Muscle of leg (tissue), 11 donors: ENCODE data around the gene RIF1. TPM values are rescaled to one million over a fixed set of nuclear protein-coding genes. Genes with fewer than 3 reads are reported as not detected.

Experiments used
- DNase-seq: peaks from one replicate; pipeline ENCODE4 v3.0.0; 2013
- H3K27ac ChIP-seq: one replicate; pipeline ENCODE4 v1.5.1; 2013; ENCODE audit warnings: mild to moderate bottlenecking, low read length, control low read depth
- H3K27me3 ChIP-seq: one replicate; pipeline ENCODE4 v1.6.1; 2013; ENCODE audit warnings: low read length; ENCODE audit not compliant: control insufficient read depth, insufficient read depth
- H3K36me3 ChIP-seq: one replicate; pipeline ENCODE4 v1.6.1; 2013; ENCODE audit warnings: low read length; ENCODE audit not compliant: control insufficient read depth, insufficient read depth
- H3K4me1 ChIP-seq: one replicate; pipeline ENCODE4 v1.6.1; 2013; ENCODE audit warnings: low read length; ENCODE audit not compliant: control insufficient read depth, insufficient read depth
- H3K4me3 ChIP-seq: one replicate; pipeline ENCODE4 v1.5.1; 2013; ENCODE audit warnings: low read length, control low read depth
- H3K9me3 ChIP-seq: replicated peaks from 2 replicates; pipeline ENCODE4 v1.6.1; 2013; ENCODE audit warnings: low read depth, low read length; ENCODE audit not compliant: control insufficient read depth
- WGBS: methylation state at CpG from one replicate; pipeline ENCODE4 v1.1.5; 2013; ENCODE audit warnings: missing lambda C conversion rate; ENCODE audit not compliant: insufficient coverage; 5-methylcytosine and 5-hydroxymethylcytosine counted together
- polyA plus RNA-seq, 8 donors: library from polyadenylated mRNA; unstranded; fragments of 120-200 nt; gene quantifications; one replicate each; pipeline versions ENCODE4 v1.2.1 to v1.2.3, GENCODE V29; 2013; ENCODE audit warnings: inconsistent platforms in 1 of 8, low replicate concordance in 1 of 8; ENCODE audit not compliant: insufficient read length in 8 of 8, insufficient read depth in 1 of 8
- total RNA-seq: library from RNA; stranded (reverse); fragments of 120-200 nt; gene quantifications from one replicate; pipeline ENCODE4 v1.2.4, GENCODE V29; 2013

The RIF1 gene
- total and polyA plus RNA-seq, 9 donors: 31.0 to 124 (median 50.8) TPM

GRCh38 chr2:151490276-151490675 lies 80.6 kb downstream of the RIF1 start:
- Histone ChIP-seq H3K4me3 (no peak overlapping the region), H3K36me3 (peaks cover 39% of the 10 kb centered on the region), H3K27me3 (no peaks in the 10 kb centered on the region), H3K4me1 (no peaks in the 10 kb centered on the region), H3K27ac (no peak overlapping the region), H3K9me3 (no peaks in the 10 kb centered on the region)
- 75% methylated on average over 2 of the region's 9 CpGs for WGBS
- DNase-seq: no peak

GRCh38 chr2:151491496-151491895 lies 81.8 kb downstream of the RIF1 start:
- Histone ChIP-seq H3K4me3 (no peak overlapping the region), H3K27ac (no peak overlapping the region), H3K4me1 (no peaks in the 10 kb centered on the region), H3K36me3 (peaks cover 35% of the 10 kb centered on the region), H3K27me3 (no peaks in the 10 kb centered on the region), H3K9me3 (no peaks in the 10 kb centered on the region)
- 84% methylated on average over 4 of the region's 4 CpGs for WGBS
- DNase-seq: no peak

GRCh38 chr2:151498178-151498577 lies 88.5 kb downstream of the RIF1 start:
- Histone ChIP-seq H3K4me3 (no peak overlapping the region), H3K9me3 (no peaks in the 10 kb centered on the region), H3K27me3 (no peaks in the 10 kb centered on the region), H3K27ac (no peak overlapping the region), H3K36me3 (peaks cover 11% of the 10 kb centered on the region), H3K4me1 (no peaks in the 10 kb centered on the region)
- DNase-seq: no peak
- WGBS: no CpG with 5 or more reads among the region's 1 CpG

- H3K4me1 ChIP-seq: no peaks in the 10 kb centered on the region
- H3K4me3 ChIP-seq: no peak overlapping the region
- H3K9me3 ChIP-seq: no peaks in the 10 kb centered on the region
- WGBS: no CpG with 5 or more reads among the region's 4 CpGs
- no peaks in the 10 kb centered on the region for H3K27me3 ChIP-seq
- peaks cover 49% of the 10 kb centered on the region for H3K36me3 ChIP-seq
- no peak for DNase-seq
- no peak overlapping the region for H3K27ac ChIP-seq
Measured at GRCh38 chr2:151506170-151506569, 96.5 kb downstream of the RIF1 start.

GRCh38 chr2:151508519-151508918 lies 98.8 kb downstream of the RIF1 start:
- Histone ChIP-seq H3K36me3 (peaks cover 64% of the 10 kb centered on the region), H3K27ac (no peak overlapping the region), H3K4me3 (no peak overlapping the region), H3K27me3 (no peaks in the 10 kb centered on the region), H3K9me3 (no peaks in the 10 kb centered on the region), H3K4me1 (no peaks in the 10 kb centered on the region)
- 73% methylated on average over 3 of the region's 3 CpGs for WGBS
- DNase-seq: no peak

- Histone ChIP-seq H3K27ac (no peak overlapping the region), H3K36me3 (peaks cover 25% of the 10 kb centered on the region), H3K4me3 (no peak overlapping the region), H3K4me1 (no peaks in the 10 kb centered on the region), H3K27me3 (no peaks in the 10 kb centered on the region), H3K9me3 (no peaks in the 10 kb centered on the region)
- no CpG with 5 or more reads among the region's 3 CpGs for WGBS
- no peak for DNase-seq
Measured at GRCh38 chr2:151518802-151519201, 109.1 kb downstream of the RIF1 start.

GRCh38 chr2:151520976-151521375 lies 111.3 kb downstream of the RIF1 start:
- Histone ChIP-seq H3K4me3 (no peak overlapping the region), H3K4me1 (no peaks in the 10 kb centered on the region), H3K9me3 (no peaks in the 10 kb centered on the region), H3K27me3 (no peaks in the 10 kb centered on the region), H3K36me3 (peaks cover 33% of the 10 kb centered on the region), H3K27ac (no peak overlapping the region)
- WGBS: no CpG with 5 or more reads among the region's 1 CpG
- DNase-seq: no peak

GRCh38 chr2:151522556-151522955 lies 112.9 kb downstream of the RIF1 start:
- Histone ChIP-seq H3K27me3 (no peaks in the 10 kb centered on the region), H3K27ac (no peak overlapping the region), H3K4me1 (no peaks in the 10 kb centered on the region), H3K9me3 (no peaks in the 10 kb centered on the region), H3K36me3 (peaks cover 47% of the 10 kb centered on the region), H3K4me3 (no peak overlapping the region)
- 98% methylated on average over 5 of the region's 7 CpGs for WGBS
- DNase-seq: no peak

- Histone ChIP-seq H3K4me1 (no peaks in the 10 kb centered on the region), H3K4me3 (no peak overlapping the region), H3K9me3 (no peaks in the 10 kb centered on the region), H3K27me3 (no peaks in the 10 kb centered on the region), H3K36me3 (peaks cover 53% of the 10 kb centered on the region), H3K27ac (no peak overlapping the region)
- no peak for DNase-seq
- WGBS: 38% methylated on average over 1 of the region's 3 CpGs
Measured at GRCh38 chr2:151523850-151524249, 114.1 kb downstream of the RIF1 start.

GRCh38 chr2:151525821-151526373 lies 116.2 kb downstream of the RIF1 start:
- H3K36me3 ChIP-seq: peaks cover 64% of the 10 kb centered on the region

GRCh38 chr2:151526572-151527090 lies 116.9 kb downstream of the RIF1 start:
- no peak overlapping the region for H3K27ac ChIP-seq
- H3K36me3 ChIP-seq: peaks cover 65% of the 10 kb centered on the region
- H3K9me3 ChIP-seq: no peaks in the 10 kb centered on the region
- no peak overlapping the region for H3K4me3 ChIP-seq
- WGBS: 97% methylated on average over 3 of the region's 6 CpGs
- DNase-seq: no peak
- no peaks in the 10 kb centered on the region for H3K27me3 ChIP-seq
- H3K4me1 ChIP-seq: no peaks in the 10 kb centered on the region

More at GRCh38 chr2:151525821-151526373, 116.2 kb downstream of the RIF1 start:
- no peaks in the 10 kb centered on the region for H3K27me3 ChIP-seq
- H3K4me3 ChIP-seq: no peak overlapping the region
- no peaks in the 10 kb centered on the region for H3K4me1 ChIP-seq
- 85% methylated on average over 7 of the region's 9 CpGs for WGBS
- DNase-seq: no peak
- no peak overlapping the region for H3K27ac ChIP-seq
- no peaks in the 10 kb centered on the region for H3K9me3 ChIP-seq
